HuH-7 (cell line): Measurements from ENCODE around the gene RNF187.

ENCODE experiments used
- DNase-seq: peaks from one replicate; pipeline ENCODE4 v3.0.0; 2011; ENCODE audit warnings: low spot score

The RNF187 gene

GRCh38 chr1:228510101-228510802 is 23.1 kb downstream of the RNF187 start:
- no peak for DNase-seq

- no peak for DNase-seq
Observed at GRCh38 chr1:228510803-228511413, 23.7 kb downstream of the RNF187 start.

- DNase-seq: no peak
Observed at GRCh38 chr1:228511546-228512445, 24.6 kb downstream of the RNF187 start.

GRCh38 chr1:228512781-228513198 is 25.6 kb downstream of the RNF187 start:
- no peak for DNase-seq

- no peak for DNase-seq
Observed at GRCh38 chr1:228513236-228513900, 26.2 kb downstream of the RNF187 start.

- DNase-seq: no peak
Observed at GRCh38 chr1:228514421-228514820, 27.2 kb downstream of the RNF187 start.

- DNase-seq: peak; percentile 58
Observed at GRCh38 chr1:228515200-228515834, 28.1 kb downstream of the RNF187 start.

GRCh38 chr1:228517655-228518054 is 30.5 kb downstream of the RNF187 start:
- no peak for DNase-seq

GRCh38 chr1:228527596-228527995 is 40.4 kb downstream of the RNF187 start:
- DNase-seq: no peak

- no peak for DNase-seq
Observed at GRCh38 chr1:228528612-228529011, 41.4 kb downstream of the RNF187 start.

- DNase-seq: no peak
Observed at GRCh38 chr1:228530086-228530758, 43.0 kb downstream of the RNF187 start.

GRCh38 chr1:228530951-228531731 is 44.0 kb downstream of the RNF187 start:
- DNase-seq: no peak

- DNase-seq: no peak
Observed at GRCh38 chr1:228538831-228539230, 51.6 kb downstream of the RNF187 start.

- DNase-seq: no peak
Observed at GRCh38 chr1:228540161-228540917, 53.2 kb downstream of the RNF187 start.

- no peak for DNase-seq
Observed at GRCh38 chr1:228541725-228542124, 54.5 kb downstream of the RNF187 start.

- no peak for DNase-seq
Observed at GRCh38 chr1:228542376-228542775, 55.2 kb downstream of the RNF187 start.

- no peak for DNase-seq
Observed at GRCh38 chr1:228542981-228543380, 55.8 kb downstream of the RNF187 start.

- no peak for DNase-seq
Observed at GRCh38 chr1:228543396-228543795, 56.2 kb downstream of the RNF187 start.

GRCh38 chr1:228544021-228544850 is 57.1 kb downstream of the RNF187 start:
- no peak for DNase-seq
